Left forelimb (tissue), 1 donor: ENCODE results near the gene GRIFIN.
A peak's percentile ranks its signal among the peaks of the same experiment; 100 is the strongest.
"Not testable (repeated sequence)": the region's sequence is repeated elsewhere in the genome, so short reads cannot be mapped to it uniquely, and the experiment has no call there.

Experiments used
- DNase-seq: peaks from one replicate; pipeline ENCODE4 v3.0.0-alpha.2; 2018; ENCODE audit warnings: low spot score

GRIFIN gene

DNA sequence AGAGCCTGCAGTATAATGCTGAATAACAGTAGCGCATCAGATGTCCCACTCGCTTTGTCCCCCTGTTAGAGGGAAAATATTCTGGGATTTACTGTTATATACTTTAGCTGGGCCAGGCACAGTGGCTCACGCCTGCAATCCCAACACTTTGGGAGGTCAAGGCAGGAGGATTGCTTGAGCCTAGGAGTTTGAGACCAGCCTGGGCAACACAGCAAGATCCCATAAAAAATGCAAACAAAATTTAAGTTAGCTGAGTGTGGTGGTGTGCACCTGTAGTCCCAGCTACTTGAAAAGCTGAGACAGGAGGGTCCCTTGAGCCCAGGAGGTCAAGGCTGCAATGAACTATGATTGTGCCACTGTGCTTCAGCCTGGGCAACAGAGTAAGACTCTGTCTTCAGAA lies 22.3 kb downstream of the GRIFIN start:
- not testable (repeated sequence) for DNase-seq

DNA sequence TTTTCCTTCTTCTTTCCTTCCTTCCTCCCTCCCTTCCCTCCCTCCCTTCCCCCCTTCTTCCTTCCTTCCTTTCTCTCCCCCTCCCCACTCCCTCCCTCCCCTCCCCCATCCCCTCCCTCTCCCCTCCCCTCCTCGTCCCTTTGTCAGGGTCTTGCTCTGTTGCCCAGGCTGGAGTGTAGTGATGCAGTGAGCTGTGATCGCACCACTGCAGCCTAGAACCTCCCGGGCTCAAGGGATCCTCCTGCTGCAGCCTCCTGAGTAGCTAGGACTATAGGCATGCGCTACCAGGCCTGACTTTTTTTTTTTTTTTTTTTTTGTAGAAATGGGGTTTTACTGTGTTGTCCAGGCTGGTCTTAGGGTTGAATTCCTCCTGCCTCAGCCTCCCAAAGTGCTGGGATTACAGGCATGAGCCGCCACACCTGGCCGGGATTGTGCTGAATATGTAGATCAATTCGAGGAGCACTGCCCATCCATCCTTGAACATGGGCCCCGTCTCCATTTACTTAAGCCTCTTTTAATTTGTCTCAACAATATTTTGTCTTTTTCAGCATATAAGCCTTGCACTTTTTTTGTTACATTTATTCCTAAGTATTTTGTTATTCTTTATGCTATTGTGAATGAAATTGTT lies 23.4 kb downstream of the GRIFIN start:
- no peak for DNase-seq

DNA sequence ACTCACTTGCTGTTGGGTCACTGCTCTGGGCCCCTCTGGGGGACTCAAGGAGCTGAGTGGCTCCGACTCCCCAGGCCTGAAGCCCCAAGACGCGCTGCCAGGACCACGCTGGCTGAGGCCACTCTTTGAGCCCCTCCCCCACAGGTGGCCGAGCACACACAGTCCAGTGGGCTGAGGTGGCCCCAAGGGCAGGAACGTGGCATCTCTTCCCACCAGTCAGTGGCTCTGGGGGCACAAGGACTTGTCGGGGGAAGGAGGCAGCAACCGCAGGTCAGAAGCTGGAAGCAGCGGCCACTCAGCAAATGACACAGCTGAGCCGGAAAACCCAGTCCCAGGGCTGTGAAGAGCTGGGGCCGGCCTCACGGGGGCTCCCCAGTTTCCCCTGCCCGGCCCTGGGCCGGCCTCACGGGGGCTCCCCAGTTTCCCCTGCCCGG lies 24.1 kb downstream of the GRIFIN start:
- no peak for DNase-seq

DNA sequence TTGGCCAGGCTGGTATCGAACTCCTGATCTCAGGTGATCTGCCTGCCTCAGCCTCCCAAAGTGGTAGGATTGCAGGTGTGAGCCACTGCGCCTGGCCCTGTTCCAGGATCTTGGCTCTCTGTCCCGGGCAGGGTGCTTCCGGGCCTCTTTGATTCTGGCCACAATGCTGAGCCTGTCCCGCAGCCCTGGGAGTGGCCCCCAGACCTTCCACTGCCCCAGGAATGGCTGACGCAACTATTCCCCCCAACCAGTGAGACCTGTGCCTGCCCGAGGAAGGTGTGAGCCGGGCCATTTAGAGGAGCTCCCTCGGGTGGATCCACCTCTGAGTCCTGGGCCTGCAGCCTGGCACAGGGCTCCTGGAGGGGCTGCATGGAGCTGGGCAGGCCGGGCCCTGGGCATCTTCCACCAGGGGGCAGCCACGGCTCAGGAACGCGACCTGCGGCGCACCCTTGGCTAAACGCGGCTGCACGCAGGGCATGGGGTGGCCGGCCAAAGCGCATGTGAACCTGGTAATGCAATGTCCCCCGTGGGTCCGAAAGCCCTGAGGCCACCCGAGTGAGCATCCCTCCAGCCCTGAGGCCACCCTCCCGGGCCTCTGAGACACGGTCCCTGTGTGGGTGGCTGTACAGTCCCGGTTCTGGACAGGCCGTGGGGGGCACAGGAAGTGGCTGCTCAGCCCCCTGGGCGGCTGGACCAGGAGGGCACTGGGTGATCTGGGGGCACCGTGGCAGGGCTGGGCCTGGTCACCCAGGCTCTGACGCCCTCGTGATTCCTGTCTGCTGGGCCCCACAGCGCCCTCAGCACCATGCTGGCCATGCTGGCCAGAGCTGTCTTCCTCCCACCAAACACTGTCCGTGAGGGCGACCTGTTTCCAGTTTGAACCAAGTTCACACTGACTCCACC lies 24.8 kb downstream of the GRIFIN start:
- peak; percentile 90 for DNase-seq

DNA sequence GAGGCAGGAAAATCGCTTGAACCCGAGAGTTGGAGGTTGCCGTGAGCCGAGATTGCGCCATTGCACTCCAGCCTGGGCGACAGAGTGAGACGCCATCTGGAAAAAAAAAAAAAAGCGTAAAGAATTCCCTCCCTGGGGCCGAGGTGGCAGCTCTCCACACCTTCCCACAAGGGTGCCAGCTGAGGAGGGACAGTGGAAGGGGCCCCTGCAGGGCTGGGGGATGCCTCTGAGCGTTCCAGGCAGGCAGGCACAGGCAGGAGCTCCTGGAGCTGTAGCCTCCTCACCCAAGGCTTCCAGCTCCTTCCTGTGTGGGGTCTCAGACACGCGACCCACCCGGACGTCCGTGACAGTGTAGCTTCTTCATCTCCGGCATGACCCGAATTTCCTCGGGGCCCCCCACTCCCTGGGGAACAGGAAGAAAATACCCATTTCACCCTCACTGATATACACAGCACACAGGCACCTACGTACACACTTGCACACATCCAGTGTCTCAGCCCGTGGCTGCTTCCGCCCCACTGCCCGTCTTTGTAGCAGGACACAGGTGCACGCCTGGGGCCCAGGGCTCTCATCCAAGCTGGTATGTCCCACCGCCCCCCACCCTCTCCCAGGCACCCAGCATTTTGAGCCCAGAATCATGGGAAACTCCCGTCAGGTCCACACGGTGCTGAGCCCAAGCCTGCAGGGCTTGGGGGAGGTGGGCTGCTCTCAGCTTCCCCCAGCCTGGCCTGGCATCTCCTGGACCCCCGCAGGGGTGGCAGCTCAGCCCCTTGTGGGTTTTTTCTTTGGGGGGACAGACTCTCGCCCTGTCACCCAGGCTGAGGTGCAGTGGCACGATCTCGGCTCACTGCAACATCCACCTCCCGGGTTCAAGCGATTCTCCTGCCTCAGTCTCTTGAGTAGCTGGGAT lies 25.7 kb downstream of the GRIFIN start:
- no peak for DNase-seq

DNA sequence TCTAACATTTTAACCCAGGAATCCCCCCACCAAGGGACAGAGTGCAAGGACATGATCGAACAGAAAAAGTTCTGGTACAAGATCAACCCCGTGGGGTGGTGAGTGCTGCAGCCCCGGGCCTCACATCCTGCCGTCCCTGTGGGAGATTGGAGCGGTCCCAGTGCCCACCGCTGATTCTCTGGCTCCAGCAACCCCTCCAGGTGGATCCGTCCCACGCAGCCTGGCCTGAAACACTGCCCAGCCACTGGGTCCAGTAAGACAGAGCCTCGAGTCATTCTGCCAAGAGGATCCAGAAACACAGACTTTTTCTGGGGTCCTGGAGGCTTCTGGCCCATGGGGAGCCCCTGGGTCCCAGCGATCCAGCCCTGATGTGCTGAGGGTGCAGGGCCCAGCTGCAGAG lies 29.5 kb downstream of the GRIFIN start:
- no peak for DNase-seq

DNA sequence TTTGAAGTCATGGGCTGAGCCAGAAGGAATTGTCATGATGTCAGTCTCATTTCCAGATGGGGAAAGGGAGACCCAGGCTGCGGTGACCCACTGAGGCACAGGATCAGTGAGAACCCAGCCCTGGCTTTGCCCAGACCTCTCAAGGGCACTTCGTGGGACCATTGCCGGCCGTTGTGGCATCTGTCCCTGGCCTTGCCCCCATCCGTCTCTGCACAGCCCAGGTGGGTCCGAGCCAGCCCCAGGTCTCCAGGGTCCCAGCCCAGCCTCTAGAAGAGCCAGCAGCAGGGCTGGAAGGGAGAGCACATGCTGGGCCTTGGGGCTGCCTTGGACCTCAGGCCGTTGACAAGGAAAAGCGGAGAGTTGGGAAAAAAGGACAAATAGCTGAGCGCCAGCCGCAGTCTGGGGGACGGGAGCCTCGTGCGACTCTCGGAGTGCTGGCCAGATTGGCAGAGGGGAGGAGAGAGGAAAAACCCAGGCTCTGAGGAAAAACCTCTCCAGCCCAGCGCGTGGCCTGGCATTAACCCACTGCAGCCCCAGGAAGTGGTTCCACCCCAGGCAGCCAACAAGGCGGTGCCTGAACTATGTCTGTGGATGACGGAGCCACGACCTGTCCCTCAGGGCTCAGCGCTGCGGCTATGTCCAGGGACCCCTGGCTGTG lies 30.2 kb downstream of the GRIFIN start:
- DNase-seq: no peak

DNA sequence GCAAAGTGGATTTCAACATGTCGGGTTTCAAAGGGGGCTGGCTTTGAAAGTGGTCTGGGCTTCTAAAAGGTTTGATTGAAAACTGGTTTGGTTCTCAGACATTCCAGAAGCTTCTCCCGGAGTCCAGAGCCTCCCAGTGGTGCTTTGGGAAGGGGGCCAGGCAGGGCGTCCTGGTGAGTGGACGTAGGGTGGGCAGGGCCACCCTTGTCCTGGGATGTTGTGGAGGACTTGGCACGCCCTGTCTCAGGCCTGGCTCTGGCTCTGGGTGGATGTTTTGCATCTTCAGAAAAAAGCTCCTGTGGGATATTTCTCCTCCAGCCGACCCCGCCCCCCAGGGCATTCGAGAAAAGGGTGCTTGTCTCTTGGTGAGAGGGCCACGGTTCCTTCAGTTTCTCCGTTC lies 31.2 kb downstream of the GRIFIN start:
- DNase-seq: no peak

DNA sequence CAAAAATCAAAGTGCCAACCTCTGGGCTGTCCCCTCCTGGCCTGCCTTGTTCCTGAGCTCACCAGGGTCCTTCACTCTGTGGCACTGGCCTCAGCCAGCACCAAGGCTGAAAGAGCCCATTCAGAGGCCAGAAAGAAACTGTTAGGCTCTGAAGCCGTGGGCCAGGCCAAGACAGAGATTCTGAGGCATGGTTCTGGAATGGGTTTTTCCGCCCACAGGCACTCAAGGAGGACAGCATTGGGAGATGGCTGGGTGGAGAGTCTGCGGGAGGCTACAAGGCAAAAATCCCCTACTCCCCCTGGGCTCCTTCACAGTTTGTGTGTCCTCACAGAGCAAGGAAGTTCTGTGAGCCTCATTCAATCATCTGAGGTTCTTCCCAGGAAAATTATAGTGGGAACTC lies 31.7 kb downstream of the GRIFIN start:
- DNase-seq: no peak

DNA sequence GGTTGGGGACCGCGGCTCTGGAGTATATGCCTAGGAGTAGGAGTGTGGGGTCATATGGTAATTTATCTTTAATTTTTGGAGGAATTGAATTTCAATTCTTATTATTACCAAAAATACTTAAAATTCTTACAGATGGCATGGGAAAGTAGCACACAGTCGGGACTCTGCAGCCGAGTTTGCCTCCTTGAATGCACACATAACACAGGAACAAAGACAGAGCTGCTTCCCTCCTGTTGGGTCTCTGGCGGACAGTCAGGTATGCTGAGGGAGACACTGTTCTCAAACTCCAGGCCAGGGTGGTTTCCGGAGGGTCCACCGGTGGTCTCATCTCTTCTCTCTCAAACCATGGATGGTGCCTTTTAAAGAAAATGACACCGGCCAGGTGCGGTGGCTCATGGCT lies 32.7 kb downstream of the GRIFIN start:
- no peak for DNase-seq

DNA sequence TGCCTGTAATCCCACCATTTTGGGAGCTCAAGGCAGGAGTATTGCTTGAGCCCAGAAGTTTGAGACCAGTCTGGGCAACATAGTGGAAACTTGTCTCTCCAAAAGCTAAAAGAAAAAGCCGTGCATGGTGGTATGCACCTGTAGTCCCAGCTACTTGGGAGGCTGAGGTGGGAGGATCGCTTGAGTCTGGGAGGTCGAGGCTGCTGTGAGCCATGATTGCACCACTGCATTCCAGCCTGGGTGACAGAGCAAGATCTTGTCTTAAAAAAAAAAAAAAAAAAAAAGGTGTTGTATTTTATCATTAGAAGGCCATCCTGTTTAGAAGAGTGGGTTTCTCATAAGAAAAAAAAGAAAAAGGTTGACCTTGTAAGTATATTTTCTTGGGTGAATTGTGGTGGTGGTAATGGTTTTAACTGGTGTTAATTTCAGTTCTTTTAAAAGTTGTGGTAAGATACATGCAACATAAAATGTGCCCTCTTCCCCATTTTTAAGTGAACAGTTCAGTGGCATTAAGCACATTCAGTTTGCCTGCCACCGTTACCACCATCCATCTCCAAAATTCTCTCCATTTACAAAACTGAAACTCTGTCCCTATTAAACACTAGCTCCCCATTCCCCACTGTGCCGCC lies 34.7 kb downstream of the GRIFIN start:
- no peak for DNase-seq

DNA sequence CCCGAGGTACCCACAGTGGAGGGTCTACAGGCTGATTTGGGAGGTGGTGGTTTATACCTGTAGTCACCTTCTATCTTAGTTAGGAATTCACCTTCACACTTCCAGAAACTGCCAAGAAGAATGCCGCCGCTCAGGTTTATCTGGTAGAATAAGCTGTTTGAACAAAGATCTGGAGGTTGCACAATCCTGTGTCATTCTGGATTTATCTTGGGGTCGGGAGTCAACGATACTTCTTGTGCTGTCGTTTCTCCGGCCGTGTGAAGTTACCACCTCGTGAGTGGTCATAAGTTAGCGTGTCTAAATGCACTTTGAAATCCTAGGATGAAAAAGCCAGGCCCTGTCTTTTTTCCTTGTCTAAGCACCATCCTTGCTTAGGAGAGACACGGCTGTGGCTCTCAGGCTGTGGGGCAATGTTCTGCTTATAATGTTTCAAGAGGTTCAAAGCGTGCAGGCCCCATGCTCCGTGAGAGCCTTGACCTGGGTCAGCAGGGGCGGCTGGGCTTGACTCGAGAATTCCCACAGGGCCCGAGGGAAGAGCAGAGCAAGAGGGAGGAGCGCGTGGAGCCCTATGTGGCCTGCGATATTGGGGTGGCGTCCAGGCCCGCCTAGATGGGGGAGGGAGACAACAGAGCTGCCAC lies 35.5 kb downstream of the GRIFIN start:
- DNase-seq: no peak

DNA sequence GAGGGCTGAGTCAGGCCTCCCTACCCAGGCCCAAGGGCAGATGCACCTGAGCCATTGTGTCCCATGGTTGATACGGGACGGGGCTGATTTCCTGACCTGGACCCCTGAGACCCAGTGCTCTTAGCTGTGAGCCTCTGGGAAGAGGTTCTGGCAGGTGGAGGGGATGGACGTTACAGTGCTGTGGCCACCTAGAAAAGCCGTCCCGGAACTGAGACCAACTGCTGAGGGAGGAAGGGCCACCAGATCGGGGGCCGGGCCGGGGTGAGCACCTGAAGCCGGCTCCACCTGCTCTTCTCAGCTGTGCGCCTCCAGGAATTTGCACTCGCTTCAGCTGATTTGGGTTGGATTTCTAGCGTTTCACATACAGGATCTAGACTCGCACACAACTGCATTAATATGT lies 37.4 kb downstream of the GRIFIN start:
- DNase-seq: no peak

DNA sequence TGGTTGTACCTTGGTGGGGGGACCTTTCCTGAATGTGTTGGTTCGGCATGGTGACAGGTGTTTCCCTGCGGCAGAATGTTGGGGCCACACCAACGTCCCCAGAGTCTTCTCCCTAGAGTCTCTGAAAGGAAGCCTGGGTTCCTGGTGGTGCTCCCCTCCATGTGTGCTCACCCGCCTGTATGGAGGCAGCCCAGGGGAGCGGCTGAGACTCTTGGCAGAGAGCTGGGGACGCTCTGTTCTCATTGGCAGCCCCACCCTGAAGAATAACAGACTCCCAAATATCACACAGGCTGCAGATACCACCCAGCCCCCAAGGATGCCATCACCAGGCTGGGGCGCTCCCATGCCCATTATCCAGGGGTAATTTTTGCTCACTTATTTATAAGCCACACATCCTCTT lies 38.0 kb downstream of the GRIFIN start:
- no peak for DNase-seq

DNA sequence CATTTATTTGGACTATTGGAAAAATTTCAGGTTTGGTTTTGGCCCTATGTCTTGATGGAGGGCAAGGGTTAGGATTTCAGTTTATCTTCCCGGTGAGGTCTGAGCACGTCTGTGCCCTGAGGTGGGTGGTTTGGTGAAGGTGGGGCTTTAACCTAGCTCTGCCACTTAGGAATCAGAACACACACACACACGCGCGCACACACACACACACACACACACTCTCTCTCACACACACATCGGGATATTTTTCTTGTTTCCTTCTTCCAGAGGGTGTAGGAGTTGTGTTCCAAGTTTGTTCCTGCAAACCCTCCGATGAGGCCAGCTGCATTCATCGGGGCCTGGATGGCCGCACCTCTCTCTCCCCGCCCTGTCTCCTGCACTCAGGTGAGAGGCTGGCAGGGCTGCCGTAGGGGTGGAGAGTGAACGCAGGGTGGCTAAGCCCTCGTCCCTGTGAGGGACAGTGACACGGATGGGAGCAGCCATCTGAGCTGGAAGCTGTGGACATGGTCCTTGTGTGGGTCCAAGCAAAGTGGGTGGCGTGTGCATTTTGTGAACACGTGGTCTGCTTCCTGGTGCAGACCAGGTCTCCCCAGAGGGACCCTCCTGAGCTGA lies 38.6 kb downstream of the GRIFIN start:
- no peak for DNase-seq

DNA sequence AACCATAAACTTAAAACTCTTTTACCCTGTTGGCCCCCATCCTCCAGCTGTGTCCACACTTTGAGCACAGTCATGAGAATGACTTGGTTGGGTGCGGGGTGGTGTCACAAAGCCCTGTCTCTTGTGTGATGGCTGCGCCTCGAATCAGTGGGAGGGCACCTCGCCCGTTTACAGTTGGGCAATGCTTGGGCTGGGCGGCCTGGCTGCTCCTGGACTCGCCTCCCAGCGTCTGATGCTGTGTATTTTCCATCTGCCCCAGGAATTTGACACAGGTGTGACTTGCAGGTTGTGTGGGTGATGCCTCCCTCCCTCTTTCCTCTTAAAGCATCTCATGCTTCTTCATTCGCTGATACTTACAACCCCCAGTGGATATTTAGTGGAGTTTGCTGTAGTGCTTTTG lies 39.1 kb downstream of the GRIFIN start:
- no peak for DNase-seq

DNA sequence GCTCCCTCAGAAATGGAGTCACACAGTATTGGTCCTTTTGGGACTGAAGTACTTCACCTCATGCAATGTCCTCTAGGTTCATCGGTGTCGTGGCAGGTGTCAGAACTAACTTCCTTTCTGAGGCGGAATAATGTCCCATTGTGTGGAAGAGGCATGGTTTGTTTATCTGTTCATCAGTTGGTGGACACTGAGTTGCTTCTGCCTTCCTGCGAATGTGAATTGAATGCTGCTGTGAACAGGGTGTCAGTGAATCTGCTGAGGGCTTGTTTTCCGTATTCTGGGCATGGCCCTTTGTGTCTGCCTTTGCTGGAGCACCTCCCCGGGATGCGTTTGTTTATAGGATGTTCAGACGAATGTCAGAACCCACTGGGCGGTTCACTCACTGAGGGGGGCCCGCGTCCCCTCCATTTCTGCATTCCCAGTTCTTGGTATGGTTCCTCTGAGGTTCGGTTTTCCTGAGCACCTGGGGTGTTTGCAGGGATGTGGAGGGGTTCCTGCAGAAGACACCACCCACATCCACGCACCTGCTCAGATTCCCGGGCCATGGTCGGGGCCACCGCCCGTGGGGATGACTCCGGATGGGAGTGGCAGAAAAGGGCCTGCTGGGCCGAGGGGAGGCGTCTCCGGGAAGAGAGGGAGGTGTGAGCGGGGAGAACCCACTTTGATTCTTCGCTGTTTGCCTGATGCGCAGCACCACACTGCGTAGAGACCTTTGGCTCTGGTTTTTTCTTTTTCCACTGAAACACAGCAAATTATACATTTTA lies 39.7 kb downstream of the GRIFIN start:
- DNase-seq: no peak

DNA sequence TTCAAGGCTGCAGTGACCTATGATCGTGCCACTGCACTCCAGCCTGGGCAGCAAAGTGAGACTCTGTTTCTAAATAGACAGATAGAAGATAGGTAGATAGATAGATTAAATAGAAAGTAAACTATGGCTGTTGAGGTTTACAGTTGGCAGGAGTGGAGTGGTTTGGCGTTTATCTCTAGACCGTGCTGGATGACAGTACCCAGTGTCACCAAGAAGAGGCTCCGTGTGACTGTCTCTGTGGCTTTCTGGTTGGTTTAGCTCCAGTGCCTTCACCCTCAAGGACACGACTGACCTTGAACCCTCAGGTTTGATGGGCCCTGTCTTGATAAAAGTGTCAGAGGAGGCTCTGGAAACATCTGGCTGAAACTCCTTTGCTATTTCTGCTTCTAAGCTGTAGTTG lies 41.1 kb downstream of the GRIFIN start:
- no peak for DNase-seq

DNA sequence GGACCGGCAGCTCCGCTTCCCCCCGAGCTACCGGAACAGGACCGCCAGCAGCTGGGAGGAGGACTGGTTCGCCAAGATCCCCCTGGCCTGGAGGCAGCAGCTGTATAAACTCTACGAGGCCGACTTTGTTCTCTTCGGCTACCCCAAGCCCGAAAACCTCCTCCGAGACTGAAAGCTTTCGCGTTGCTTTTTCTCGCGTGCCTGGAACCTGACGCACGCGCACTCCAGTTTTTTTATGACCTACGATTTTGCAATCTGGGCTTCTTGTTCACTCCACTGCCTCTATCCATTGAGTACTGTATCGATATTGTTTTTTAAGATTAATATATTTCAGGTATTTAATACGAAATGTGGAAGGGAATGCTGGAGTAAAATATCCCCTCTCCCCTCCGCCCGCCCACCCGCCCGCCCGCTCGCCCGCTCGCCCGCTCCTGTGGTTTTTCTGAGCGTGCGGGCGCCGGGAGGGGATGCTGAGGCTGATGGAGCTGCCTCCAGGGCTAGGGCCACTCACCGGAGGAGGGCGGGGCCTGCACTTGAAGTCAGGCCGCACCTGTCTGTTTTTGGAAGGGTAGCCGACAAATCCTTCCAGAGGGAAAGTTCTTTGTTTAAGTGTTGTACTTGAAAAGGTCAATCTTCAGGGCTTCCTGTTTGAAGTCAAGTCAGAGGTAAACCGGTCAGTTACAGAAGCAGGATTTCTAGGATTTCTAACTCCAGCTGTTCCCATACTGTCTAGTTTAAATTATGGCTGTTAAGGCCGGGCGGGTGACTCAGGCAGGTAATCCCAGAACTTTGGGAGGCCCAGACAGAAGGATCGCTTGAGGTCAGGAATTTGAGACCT lies 42.3 kb downstream of the GRIFIN start:
- no peak for DNase-seq
